Muscle of arm (tissue), 14 donors: ENCODE results near the gene TXLNG. TPM values are rescaled to one million over a fixed set of nuclear protein-coding genes. Genes with fewer than 3 reads are reported as not detected.
"Not testable (repeated sequence)": the region's sequence is repeated elsewhere in the genome, so short reads cannot be mapped to it uniquely, and the experiment has no call there.

Experiments
- DNase-seq: peaks from one replicate; pipeline ENCODE4 v3.0.0-alpha.2; 2013
- long read RNA-seq, 11 donors: transcript quantifications; one replicate each; lab custom pipeline, GENCODE V29; 2026
- polyA plus RNA-seq, 12 donors: library from polyadenylated mRNA; unstranded; fragments of 120-200 nt; gene quantifications; one replicate each; pipeline ENCODE4 v1.2.1, GENCODE V29; 2013; ENCODE audit not compliant: insufficient read length in 12 of 12

TXLNG gene
- 10 to 100 TPM in 4 of 12 donors, 1 to 10 TPM in 7, not detected in 1; 7.9 to 14.2 (median 9.7) TPM for polyA plus RNA-seq
- long read RNA-seq, donor 1, partial matches to known transcripts: 233 of 263 reads
- long read RNA-seq, donor 1, other reads (novel, unspliced or antisense): 30 of 263 reads
- long read RNA-seq, donor 2, full-length matches to known transcripts: 1 of 6 reads
- long read RNA-seq, donor 2, partial matches to known transcripts: 5 of 6 reads
- long read RNA-seq, donor 2, other reads (novel, unspliced or antisense): 0 of 6 reads
- long read RNA-seq, donor 3: 0 reads
- long read RNA-seq, donor 4: 0 reads
- long read RNA-seq, donor 5, full-length matches to known transcripts: 1 of 7 reads
- long read RNA-seq, donor 5, partial matches to known transcripts: 6 of 7 reads
- long read RNA-seq, donor 5, other reads (novel, unspliced or antisense): 0 of 7 reads
- long read RNA-seq, donor 6, full-length matches to known transcripts: 1 of 1 reads
- long read RNA-seq, donor 6, partial matches to known transcripts: 0 of 1 reads
- long read RNA-seq, donor 6, other reads (novel, unspliced or antisense): 0 of 1 reads
- long read RNA-seq, donor 7, partial matches to known transcripts: 18 of 49 reads
- long read RNA-seq, donor 7, other reads (novel, unspliced or antisense): 31 of 49 reads
- long read RNA-seq, donor 8, full-length matches to known transcripts: 2 of 11 reads
- long read RNA-seq, donor 8, partial matches to known transcripts: 9 of 11 reads
- long read RNA-seq, donor 8, other reads (novel, unspliced or antisense): 0 of 11 reads
- long read RNA-seq, donor 9, full-length matches to known transcripts: 1 of 146 reads
- long read RNA-seq, donor 9, partial matches to known transcripts: 111 of 146 reads
- long read RNA-seq, donor 9, other reads (novel, unspliced or antisense): 34 of 146 reads
- long read RNA-seq, donor 10: 0 reads
- long read RNA-seq, donor 11, full-length matches to known transcripts: 1 of 11 reads
- long read RNA-seq, donor 11, partial matches to known transcripts: 10 of 11 reads
- long read RNA-seq, donor 11, other reads (novel, unspliced or antisense): 0 of 11 reads

DNA sequence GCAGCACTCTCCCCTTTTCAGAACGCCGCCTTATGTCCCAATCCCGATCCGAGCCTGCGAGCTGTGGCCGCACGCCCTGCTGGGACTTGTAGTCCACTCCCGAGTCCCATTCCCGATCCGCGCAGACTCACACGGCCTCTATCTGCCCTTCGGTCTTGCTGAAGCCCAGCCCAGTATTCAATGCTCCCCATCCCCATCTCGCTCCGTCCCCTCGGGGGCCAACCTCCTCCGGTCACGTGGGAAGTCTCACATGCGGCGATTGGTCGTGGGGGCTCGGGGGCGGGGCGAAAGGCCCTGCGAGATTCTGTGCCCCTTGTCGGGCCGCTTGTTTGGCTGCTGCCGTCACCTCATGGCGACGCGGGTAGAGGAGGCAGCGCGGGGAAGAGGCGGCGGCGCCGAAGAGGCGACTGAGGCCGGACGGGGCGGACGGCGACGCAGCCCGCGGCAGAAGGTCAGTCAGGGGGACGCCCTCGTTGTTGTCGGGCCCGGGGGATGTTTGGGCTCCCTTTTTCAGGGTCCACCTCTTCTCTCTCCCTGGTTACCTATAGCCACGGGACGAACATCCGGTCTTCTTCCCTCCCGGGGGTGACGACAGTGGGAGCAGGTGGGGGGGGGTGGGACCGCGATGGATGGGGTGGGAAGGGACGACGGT, at the start of gene TXLNG:
TXLNG (plus strand) TSS at position 328 of the 652 bp plus-strand sequence; CDS start at position 350, 22 bp downstream.
- DNase-seq: peak; percentile 99

DNA sequence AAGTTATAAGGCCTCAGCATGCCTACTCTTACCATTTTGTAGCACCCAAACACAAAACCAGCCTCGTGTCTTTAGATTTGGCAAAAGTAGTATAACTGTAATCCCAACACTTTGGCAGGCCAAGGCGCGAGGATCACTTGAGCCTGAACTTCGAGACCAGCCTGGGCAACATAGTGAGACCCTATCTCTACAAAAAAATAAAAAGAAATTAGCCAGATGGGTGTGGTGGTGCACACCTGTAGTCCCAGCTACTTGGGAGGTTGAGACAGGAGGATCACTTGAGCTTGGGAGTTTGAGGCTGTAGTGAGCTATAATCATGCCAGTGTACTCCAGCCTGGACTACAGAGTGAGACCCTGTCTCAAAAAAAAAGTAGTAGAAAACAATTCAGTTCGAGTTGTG, 49.2 kb upstream of the TXLNG start:
- DNase-seq: no peak

DNA sequence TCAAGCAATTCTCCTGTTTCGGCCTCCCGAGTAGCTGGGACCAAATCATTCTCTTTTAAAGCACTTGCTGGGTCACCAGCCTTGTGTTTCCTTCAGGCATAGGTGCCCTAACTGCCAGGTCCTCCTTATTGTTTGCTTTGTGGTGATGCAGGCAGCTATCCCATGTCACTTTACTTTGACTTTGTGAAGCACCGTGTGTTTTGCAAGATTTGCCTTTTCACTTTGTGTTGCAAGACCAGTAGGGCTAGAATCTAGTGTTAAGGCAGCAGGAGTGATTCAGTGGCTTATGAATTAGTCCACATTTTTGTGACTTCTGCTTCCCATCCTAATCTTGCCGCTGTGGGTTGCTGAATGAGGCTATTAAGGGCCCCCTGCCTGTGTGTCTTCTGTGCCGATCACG, 46.7 kb upstream of the TXLNG start:
- DNase-seq: no peak

DNA sequence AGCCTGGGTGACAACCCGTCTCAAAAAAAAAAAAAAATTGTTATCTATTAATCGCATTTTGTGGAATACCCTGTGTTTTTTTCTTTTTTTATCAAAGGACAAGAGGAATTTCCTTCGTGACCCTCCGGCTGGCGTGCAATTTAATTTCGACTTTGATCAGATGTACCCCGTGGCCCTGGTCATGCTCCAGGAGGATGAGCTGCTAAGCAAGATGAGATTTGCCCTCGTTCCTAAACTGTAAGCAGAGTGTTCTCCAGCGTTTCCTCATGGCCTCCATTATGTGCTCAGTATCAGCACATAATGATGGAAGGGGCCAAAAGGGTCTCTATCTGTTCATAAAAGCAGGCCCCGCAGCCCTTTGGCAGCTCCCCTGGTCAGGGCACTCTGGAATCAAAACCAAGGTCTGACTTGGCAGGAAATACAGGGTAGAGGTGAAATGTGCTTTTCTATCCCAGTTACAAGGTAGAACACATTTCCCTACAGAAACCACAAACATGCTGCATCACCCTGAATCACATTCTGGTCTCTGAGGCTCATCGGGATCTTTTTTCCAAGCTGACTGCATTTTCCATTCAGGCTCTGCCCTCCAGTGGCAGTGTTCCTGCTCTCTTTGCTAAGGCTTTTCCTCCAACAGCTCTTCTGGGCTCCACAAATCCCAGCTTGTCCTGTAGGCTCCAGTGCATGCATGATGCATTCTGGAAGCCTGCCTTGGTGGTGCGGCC, 42.5 kb upstream of the TXLNG start:
- no peak for DNase-seq

DNA sequence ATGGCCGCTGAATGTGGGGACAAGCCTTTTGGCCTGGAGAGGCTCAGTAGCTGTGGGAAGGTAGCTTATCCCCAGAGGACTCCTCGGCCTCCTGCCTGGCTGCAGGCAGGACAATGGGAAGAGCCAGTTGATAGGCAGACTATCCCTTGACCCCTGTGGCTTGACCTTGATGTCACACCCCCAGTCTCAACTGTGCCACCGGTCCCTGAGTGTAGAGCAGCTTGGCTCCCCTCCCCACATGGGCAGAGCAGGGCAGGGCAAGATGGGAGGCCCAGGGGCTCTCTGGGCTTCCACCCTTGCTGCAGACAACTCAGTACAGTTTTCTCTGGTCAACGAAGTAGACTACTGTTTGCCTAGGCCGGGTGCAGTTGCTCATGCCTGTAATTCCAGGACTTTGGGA, 41.2 kb upstream of the TXLNG start:
- DNase-seq: no peak

DNA sequence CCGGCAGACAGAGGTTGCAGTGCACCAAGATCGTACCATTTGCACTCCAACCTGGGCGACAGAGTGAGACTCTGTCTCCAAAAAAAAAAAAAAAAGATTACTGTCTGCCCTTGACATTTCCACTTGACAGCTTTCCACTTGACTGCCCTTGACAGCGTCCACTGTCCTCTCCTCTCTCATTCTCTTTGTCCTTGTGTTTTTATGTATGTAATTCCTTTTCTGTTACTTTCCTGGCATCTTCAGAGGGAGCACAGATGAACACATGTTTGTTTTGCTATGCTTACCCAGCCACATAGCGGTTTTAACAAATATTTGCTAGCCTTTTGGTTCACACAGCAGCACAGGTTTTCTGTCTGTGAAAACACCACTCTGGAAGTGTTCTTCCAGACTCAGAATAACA, 40.6 kb upstream of the TXLNG start:
- no peak for DNase-seq

DNA sequence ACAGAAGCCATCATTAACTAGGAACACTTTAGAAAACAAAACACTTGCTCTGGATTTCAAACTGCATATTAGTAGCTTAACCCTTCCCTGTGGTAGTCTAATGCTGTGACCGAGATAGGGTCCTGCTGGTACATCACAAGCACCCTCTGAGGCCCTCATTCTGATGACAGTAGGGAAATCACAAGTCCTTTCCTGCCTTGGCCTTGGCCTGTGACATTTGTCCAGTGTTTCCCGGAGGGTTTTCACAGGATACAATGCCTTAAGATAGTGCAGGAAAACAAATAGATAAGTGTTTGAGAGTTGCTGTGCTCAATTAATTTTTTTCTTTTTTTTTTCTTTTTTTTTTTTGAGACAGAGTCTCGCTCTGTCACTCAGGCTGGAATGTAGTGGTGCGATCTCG, 37.8 kb upstream of the TXLNG start:
- no peak for DNase-seq

DNA sequence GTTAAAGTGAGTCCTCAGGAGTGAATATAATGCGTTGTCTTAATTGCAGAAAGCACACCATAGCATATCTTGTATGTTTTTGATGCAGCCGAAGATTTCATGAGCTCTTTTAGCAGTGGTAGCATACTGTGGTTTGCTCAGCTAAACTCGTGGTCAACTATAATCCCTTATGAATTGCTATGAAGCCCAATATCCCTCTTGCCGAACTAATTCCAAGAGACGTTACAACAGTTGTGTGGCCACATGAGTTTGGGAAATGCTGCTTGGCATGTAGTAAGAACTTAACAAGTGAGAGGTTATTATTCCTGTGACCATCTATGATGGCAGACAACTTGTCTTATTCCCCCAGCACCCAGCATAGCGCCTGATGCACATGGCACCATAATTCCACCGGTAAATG, 36.1 kb upstream of the TXLNG start:
- no peak for DNase-seq

DNA sequence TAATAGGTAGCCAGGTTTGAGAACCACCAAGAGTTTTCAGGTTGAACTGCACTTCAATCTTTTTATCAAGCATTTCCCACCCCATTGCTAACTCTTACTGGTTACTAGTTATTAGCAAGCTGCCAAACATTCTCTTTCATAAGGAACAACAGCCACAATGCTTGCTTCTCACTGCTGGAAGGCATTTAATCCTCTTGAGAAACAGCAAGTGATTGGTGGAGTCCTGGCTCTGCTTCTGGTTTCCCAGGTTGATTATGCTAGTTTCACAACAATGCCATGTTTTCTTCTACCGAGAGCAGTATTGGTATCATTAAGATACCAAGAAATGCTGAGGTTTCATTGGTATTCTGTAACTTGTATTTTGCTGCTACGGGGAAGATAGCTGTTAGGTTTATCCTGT, 32.2 kb upstream of the TXLNG start:
- no peak for DNase-seq

DNA sequence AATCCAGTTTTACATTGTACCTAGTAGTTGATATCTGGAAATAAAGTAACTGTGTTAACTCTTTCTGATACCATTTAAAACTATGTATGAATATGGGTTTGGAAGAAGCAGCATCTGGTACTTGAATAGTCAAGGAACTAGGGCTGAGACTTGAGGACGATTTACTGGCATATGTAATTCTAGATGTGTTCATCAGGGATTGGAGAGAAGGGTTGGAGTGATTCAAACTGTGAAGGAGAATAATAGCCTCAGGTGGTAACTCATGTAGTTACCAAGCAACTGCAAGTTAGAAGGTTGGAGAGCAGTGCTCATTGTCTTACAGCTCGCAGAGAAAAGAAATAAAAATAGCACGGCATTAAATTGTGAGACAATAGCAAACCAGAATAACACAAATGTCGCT, 29.5 kb upstream of the TXLNG start:
- DNase-seq: no peak

DNA sequence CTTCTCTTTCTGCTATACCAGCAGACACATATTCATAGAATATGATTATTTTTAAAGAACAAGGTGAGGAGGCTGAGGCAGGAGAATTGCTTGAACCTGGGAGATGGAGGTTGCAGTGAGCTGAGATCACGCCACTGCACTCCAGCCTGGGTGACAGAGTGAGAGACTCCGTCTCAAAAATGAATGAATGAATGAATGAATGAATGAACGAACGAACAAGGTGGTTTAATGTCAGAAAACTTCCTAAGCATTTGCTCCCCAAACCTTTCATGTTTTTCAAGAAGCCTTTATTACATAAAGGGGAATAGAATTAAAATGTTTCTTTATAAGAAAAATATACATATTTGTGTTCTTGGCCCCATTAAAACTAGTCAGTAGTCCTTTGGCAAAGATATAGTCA, 24.8 kb upstream of the TXLNG start:
- not testable (repeated sequence) for DNase-seq

DNA sequence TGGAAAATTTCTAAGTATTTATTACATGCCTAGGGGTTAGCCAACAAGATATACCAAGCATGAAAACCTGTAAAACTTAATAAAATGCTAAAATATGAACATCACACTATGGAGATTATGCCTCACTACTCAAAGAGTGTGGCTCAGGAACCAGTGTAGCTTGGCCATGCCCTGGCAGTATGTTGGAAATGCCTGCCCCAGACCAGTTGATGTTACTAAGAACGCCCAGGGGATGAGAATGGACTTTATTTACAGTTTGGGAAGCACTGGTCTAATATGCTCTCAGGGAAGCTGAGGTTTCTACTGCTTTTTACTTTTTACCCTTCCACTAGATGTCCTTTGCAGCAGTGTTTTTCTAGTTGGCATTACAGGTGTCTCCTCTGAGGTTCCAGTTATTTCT, 23.7 kb upstream of the TXLNG start:
- no peak for DNase-seq

DNA sequence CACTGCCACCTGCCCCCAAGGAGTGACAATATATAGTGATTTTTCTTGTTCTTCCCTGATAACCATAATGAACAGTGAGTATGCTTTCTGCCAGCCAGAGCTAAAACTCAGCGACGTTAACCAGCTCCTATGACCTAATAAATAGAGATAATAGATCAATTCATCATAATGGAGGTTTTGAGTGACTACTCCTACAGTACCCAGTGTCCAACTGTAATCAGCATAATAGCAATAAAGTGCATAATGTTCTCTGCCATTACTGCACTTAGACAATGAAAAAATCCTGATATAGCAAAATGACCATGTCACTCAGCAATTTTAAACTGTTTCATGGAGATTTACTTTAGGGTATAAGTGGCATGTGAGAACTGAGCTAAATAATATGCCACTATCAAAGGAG, 20.7 kb upstream of the TXLNG start:
- DNase-seq: no peak

DNA sequence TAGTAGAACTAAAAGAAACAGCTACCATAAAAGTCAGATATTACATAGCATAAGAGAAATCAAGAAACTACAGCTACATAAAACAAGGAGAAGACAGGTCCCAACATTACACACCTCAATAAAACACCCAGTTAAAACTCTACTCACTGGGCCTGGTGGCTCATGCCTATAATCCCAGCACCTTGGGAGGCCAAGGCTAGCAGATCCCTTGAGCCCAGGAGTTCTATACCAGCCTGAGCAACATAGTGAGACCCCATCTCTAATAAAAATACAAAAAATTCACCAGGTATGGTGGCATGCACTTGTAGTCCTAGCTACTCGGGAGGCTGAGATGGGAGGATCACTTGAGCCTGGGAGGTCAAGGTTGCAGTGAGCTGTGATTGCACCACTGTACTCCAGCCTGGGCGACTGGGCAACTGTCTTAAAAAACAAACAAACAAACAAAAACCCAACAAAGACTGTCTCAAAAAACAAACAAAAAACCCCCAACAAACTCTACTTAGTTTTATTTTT, 15.2 kb upstream of the TXLNG start:
- no peak for DNase-seq

DNA sequence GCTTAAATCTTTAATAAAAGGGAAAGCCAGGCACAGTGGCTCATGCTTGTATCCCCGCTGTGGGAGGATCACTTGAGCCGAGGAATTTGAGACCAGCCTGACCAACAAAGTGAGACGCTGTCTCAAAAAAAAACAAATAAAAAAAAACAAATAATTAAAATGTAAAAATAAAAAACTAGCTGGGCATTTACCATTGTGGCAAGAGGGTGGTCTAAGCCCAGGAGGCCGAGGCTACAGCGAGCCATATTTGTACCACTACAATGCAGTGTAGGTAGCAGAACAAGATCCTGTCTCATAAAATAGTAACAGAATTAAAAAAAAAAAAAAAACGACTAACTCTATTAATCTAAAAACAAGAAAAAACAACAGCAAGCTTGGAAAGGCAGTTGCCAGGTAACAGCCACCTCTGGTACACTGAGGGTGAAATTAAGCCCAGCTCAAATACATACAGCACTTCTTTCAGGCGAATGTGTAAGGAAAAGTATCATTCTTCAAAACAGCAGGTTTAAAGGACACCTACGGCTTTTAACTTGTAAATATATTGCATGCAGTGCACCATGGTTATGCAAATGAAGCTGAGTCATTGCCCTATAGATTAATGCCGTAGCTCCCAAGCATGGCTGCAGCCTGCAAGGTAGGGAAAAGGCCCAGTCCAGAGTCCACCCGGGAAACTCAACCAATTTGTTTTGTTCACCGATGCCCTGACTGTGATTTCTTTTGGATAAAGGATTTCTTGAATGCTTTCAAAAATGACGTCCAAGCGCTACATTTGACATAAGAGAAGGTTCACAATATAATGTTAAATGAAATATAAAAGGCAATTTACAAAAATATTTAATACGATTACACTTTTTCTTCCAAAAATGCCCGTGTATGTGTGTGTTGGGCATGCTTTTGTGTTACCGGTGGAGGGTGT, 14.5 kb upstream of the TXLNG start:
- DNase-seq: no peak

DNA sequence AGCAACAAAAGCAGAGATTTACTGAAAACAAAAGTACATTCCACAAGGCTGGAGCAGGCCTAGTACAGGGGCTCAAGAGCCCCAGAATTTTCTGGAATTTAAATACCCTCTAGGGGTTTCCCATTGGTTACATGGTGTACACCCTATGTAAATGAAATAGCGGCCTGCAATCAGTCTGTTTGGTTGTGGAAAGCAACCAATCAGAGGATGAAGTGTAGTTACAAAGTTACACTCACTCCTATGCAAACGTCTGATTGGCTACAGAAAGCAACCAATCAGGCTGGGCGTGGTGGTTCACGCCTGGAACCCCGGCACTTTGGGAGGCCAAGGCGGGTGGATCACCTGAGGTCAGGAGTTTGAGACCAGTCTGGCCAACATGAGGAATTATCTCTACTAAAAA, 13.8 kb upstream of the TXLNG start:
- no peak for DNase-seq

DNA sequence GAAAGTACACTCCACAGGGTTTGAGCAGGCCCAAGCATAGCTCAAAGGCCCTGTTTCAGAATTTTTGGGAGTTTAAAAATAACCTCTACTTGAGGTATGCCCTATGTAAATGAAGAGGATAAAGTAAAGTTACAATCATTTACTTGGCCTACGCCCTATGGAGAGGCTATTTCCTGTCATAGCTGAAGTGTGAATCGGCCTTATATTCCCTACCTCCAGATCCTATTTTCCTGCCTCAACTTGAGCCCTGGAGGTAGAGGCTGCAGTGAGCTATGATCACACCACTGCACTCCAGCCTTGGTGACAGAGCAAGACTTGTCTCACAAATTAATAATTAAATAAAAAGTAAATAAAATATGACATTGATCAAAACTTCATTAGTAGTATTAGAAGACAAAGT, 11.5 kb upstream of the TXLNG start:
- no peak for DNase-seq

DNA sequence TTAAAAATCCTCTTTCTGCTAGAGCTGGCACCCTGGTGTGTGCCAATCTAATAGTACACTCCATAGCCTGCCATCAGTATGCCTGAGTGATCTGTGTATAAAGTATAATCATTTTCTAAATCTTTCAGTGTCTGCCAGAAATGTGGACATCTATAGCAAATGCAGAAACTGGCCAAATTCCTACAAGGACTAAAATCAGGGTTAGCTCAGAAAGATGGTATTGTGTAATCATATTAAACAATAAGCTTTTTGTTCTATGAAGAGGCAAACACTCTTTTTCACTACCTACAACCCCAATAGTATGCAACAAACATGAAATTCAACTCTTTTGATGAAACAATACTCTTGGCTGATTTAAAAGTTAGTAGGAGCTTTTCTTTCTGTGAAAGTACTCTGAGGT, 7.7 kb upstream of the TXLNG start:
- DNase-seq: no peak

DNA sequence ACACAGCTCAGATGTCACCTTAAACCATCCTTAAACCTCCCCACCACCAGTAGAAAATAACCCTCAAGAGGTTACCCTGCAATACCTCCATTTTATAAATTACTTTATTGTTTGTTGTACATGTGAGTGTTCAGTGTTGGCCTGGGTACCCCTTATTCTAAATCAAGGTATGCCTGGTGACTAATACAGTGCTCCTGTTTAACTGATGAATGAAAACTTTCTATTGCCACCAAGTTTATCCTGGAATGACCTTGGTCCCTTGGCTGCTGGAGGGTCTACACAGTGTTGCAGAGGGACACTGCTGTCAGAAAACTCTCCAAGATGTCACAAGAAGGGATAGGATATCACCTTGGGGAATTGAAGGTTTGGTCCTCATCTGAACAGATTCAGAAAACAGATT, 7.3 kb upstream of the TXLNG start:
- no peak for DNase-seq

DNA sequence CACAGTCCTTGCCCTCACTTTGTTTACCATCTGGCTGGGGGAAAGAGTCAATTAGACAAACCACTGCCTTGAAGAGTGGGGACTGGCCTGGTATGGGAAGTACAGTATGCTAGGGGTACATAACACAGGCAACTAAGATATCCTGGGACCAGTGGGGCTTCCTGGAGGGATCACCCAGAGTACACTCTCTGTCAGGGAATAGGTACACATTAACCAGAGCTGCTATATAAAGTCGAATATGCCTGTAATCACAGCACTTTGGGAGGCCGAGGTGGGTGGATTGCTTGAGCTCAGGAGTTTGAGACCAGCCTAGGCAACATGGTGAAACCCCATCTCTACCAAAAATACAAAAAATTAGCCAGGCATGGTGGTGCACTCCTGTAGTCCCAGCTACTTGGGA, 6.5 kb upstream of the TXLNG start:
- DNase-seq: not testable (repeated sequence)
